ENCODE measurements around the gene NUAK2.

The NUAK2 gene

GRCh38 chr1:205261946-205262691 is 59.4 kb downstream of the NUAK2 start:
- Histone ChIP-seq H3K27me3 (ENCODE audit: insufficient read depth, poor library complexity, severe bottlenecking) (no peaks in the 10 kb centered on the region), H3K9me3 (ENCODE audit: severe bottlenecking) (no peaks in the 10 kb centered on the region), H3K4me1 (ENCODE audit: insufficient read depth, poor library complexity, severe bottlenecking) (peaks cover 31% of the 10 kb centered on the region), H3K27ac (ENCODE audit: poor library complexity, severe bottlenecking) (peak overlapping the region; percentile 6), H3K36me3 (ENCODE audit: low read depth) (no peaks in the 10 kb centered on the region), H3K4me3 (ENCODE audit: severe bottlenecking) (no peak overlapping the region)
- TF ChIP-seq CTCF (IDR thresholded peaks at IDR 0.05; ENCODE audit: poor library complexity, severe bottlenecking): no peak
- no peak for DNase-seq (ENCODE audit: low spot score)
- no peak for ATAC-seq (ENCODE audit: low read depth)

DNA sequence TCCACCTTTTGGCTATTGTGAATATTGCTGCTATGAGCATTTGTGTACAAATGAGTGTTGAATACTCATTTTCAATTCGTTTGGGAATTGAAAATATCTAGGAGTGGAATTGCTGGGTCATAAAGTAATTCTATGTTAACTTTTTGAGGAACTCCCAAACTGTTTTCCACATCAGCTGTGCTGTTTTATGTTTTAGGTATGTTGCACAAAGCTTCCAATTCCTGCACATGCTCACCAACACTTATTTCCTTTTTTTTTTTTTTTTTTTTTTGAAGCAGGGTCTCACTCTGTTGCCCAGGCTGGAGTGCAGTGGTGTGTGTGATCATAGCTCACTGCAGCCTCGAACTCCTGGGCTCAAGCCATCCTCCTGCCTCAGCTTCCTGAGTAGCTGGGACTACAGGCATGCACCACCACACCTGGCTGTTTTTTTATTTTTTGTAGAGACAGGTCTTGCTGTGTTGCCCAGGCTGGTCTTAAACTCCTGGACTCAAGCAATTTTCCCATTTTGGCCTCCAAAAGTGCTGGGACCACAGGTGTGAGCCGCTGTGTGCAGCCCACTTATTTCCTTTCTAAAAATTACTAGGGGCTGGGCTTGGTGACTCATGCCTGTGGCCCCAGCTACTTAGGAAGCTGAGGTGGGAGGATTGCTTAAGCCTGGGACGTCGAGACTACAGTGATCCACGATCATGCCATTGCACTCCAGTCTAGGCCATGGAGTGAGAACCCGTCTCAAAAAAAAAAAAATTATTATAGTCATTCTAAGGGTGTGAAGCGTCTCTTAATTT is 60.4 kb downstream of the NUAK2 start:
- Histone ChIP-seq H3K4me1 (ENCODE audit: insufficient read depth, poor library complexity, severe bottlenecking) (peaks cover 31% of the 10 kb centered on the region), H3K36me3 (ENCODE audit: low read depth) (no peaks in the 10 kb centered on the region), H3K4me3 (ENCODE audit: severe bottlenecking) (no peak overlapping the region), H3K9me3 (ENCODE audit: severe bottlenecking) (no peaks in the 10 kb centered on the region), H3K27me3 (ENCODE audit: insufficient read depth, poor library complexity, severe bottlenecking) (no peaks in the 10 kb centered on the region), H3K27ac (ENCODE audit: poor library complexity, severe bottlenecking) (peak overlapping the region; percentile 6)
- no peak for DNase-seq (ENCODE audit: low spot score)
- ATAC-seq (ENCODE audit: low read depth): peak; percentile 39; the same call in 2 of the 3 replicates
- TF ChIP-seq CTCF (IDR thresholded peaks at IDR 0.05; ENCODE audit: poor library complexity, severe bottlenecking): no peak

DNA sequence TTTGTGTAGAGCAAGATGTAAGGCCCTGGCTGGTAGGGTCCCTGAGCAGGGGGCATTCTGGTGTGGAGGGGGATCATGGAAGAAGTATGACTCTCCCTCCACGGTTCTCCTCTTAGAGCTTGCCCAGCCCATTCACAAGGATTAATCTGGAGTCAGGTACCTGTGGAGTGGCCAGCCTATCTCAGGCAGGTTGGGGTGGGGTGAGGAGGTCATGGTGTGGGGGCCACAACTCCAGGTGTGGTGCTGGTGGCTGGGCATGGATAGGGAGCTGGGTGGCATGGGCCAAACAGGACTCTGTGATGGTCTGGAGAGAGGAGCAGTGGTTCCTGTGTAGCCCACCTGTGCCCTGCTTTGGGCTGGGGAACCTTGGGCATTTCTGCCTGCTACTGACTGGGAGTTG is 61.5 kb downstream of the NUAK2 start:
- H3K27me3 ChIP-seq (ENCODE audit: insufficient read depth, poor library complexity, severe bottlenecking): no peaks in the 10 kb centered on the region
- ATAC-seq (ENCODE audit: low read depth) (no peak), DNase-seq (ENCODE audit: low spot score) (no peak)
- peak overlapping the region; percentile 84 for H3K27ac ChIP-seq (ENCODE audit: poor library complexity, severe bottlenecking)
- H3K36me3 ChIP-seq (ENCODE audit: low read depth): no peaks in the 10 kb centered on the region
- no peak for TF ChIP-seq CTCF (IDR thresholded peaks at IDR 0.05; ENCODE audit: poor library complexity, severe bottlenecking)
- H3K4me3 ChIP-seq (ENCODE audit: severe bottlenecking): no peak overlapping the region
- H3K4me1 ChIP-seq (ENCODE audit: insufficient read depth, poor library complexity, severe bottlenecking): peaks cover 31% of the 10 kb centered on the region
- H3K9me3 ChIP-seq (ENCODE audit: severe bottlenecking): no peaks in the 10 kb centered on the region

DNA sequence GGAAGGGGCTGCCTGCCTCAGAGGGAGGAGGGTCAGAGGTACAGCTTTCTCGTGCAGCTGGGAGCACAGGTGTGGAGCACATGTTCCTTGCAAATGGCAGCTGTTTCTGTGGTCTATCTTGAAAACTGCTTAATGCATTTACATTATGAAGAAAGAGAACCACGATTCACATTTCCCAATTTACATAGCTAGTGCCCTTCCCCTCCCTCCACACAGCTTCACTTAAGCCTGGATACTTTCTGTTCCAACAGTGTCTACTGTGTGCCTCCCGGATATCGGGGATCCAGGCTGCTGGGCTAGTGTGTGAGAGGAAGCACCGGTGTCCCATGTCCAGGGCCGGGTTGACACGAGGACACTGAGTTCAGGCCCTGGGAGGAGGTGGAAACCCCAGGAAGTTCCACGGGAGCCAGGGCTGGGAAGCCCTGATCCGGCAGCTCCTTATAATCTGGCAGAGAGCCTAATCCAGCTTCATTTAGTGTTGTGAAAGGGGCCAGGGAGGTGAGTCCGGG is 62.2 kb downstream of the NUAK2 start:
- Histone ChIP-seq H3K4me1 (ENCODE audit: insufficient read depth, poor library complexity, severe bottlenecking) (peaks cover 31% of the 10 kb centered on the region), H3K27me3 (ENCODE audit: insufficient read depth, poor library complexity, severe bottlenecking) (no peaks in the 10 kb centered on the region), H3K4me3 (ENCODE audit: severe bottlenecking) (no peak overlapping the region), H3K36me3 (ENCODE audit: low read depth) (no peaks in the 10 kb centered on the region), H3K27ac (ENCODE audit: poor library complexity, severe bottlenecking) (peak overlapping the region; percentile 84), H3K9me3 (ENCODE audit: severe bottlenecking) (no peaks in the 10 kb centered on the region)
- no peak for TF ChIP-seq CTCF (IDR thresholded peaks at IDR 0.05; ENCODE audit: poor library complexity, severe bottlenecking)
- no peak for ATAC-seq (ENCODE audit: low read depth)
- DNase-seq (ENCODE audit: low spot score): no peak
